Measurements from ENCODE around the gene FLOT2.

FLOT2 gene

GRCh38 chr17:28896884-28897768, at the start of gene FLOT2:
FLOT2 (minus strand) TSS chr17:28897733; CDS start chr17:28897574, 159 bp downstream.
- no peak for DNase-seq (ENCODE audit: low read depth)
- TF ChIP-seq, protein P1, sequence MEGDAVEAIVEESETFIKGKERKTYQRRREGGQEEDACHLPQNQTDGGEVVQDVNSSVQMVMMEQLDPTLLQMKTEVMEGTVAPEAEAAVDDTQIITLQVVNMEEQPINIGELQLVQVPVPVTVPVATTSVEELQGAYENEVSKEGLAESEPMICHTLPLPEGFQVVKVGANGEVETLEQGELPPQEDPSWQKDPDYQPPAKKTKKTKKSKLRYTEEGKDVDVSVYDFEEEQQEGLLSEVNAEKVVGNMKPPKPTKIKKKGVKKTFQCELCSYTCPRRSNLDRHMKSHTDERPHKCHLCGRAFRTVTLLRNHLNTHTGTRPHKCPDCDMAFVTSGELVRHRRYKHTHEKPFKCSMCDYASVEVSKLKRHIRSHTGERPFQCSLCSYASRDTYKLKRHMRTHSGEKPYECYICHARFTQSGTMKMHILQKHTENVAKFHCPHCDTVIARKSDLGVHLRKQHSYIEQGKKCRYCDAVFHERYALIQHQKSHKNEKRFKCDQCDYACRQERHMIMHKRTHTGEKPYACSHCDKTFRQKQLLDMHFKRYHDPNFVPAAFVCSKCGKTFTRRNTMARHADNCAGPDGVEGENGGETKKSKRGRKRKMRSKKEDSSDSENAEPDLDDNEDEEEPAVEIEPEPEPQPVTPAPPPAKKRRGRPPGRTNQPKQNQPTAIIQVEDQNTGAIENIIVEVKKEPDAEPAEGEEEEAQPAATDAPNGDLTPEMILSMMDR (IDR thresholded peaks at IDR 0.05; ENCODE audit: control insufficient read depth, extremely low read depth, insufficient read depth): peak; percentile 51; the same call in 1 of the 2 replicates
- H3K4me3 ChIP-seq (ENCODE audit: low read depth, low read length): peak within 1 kb of the TSS; percentile 73

GRCh38 chr17:28946239-28946638, 48.7 kb upstream of the FLOT2 start:
- DNase-seq (ENCODE audit: low read depth): peak; percentile 98
- H3K4me3 ChIP-seq (ENCODE audit: low read depth, low read length): peak overlapping the region; percentile 32
- TF ChIP-seq, protein P1 (IDR thresholded peaks at IDR 0.05; ENCODE audit: control insufficient read depth, extremely low read depth, insufficient read depth): no peak

- DNase-seq (ENCODE audit: low read depth): no peak
- TF ChIP-seq, protein P1 (IDR thresholded peaks at IDR 0.05; ENCODE audit: control insufficient read depth, extremely low read depth, insufficient read depth): no peak
- peak overlapping the region; percentile 15; the same call in 1 of the 2 replicates for H3K4me3 ChIP-seq (ENCODE audit: low read depth, low read length)
Measured at GRCh38 chr17:28944862-28945741, 47.6 kb upstream of the FLOT2 start.

- H3K4me3 ChIP-seq (ENCODE audit: low read depth, low read length): no peak overlapping the region
- no peak for DNase-seq (ENCODE audit: low read depth)
- TF ChIP-seq, protein P1 (IDR thresholded peaks at IDR 0.05; ENCODE audit: control insufficient read depth, extremely low read depth, insufficient read depth): no peak
Measured at GRCh38 chr17:28944343-28944742, 46.8 kb upstream of the FLOT2 start.

DNA sequence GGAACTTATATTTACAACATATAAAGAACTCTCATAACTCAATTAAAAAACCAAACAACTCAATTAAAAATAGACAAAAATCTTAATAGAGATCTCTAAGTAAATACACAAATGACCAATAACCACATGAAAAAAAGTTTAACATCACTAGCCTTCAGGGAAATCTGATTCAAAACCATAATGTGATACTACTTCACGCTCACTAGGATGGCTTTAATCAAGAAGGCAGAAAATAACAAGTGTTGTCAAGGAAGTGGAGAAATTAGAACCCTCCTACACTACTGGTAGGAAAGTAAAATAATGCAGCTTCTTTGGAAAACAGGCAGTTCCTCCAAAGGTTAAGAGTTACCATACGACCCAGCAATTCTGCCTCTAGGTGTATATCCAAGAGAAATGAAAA, 45.4 kb upstream of the FLOT2 start:
- TF ChIP-seq, protein P1 (IDR thresholded peaks at IDR 0.05; ENCODE audit: control insufficient read depth, extremely low read depth, insufficient read depth): no peak
- no peak overlapping the region for H3K4me3 ChIP-seq (ENCODE audit: low read depth, low read length)
- peak; percentile 75 for DNase-seq (ENCODE audit: low read depth)

DNA sequence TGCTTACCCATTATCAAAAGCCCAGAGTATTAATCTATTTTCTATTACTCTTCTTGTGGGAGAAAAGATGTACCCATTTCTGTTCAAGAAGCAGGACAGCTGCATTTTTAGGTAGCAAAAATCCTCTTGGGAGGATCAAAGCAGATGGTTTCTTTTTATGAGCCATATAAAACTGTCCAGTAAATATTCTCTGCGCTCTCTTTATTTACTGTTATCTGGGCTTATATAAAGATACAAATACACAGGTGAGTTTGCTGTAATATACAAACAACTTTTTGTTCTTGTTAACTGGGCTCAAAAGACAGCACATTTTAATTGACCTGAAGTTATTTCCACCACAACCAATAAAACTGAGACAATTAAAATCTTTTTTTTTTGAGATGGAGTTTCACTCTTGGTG, 43.7 kb upstream of the FLOT2 start:
- TF ChIP-seq, protein P1 (IDR thresholded peaks at IDR 0.05; ENCODE audit: control insufficient read depth, extremely low read depth, insufficient read depth): no peak
- peak overlapping the region; percentile 27; the same call in 1 of the 2 replicates for H3K4me3 ChIP-seq (ENCODE audit: low read depth, low read length)
- peak; percentile 93 for DNase-seq (ENCODE audit: low read depth)

Data from LNCaP clone FGC (cell line).